Endodermal cell (in vitro differentiated cells): ENCODE measurements around the gene BORCS6. TPM values are rescaled to one million over a fixed set of nuclear protein-coding genes. Genes with fewer than 3 reads are reported as not detected.

Experiments used
- DNase-seq: peaks from one replicate; pipeline ENCODE4 v3.0.0-alpha.2; 2017
- H3K27ac ChIP-seq: 2 replicates; pipeline ENCODE4 v1.5.1; 2013; ENCODE audit warnings: mild to moderate bottlenecking, low read depth, low read length, moderate library complexity
- H3K27me3 ChIP-seq: 2 replicates; pipeline ENCODE4 v1.6.1; 2013; ENCODE audit warnings: mild to moderate bottlenecking, low read length, moderate library complexity; ENCODE audit not compliant: insufficient read depth, control insufficient read depth, poor library complexity, severe bottlenecking
- H3K36me3 ChIP-seq: 2 replicates; pipeline ENCODE4 v1.7.0; 2013; ENCODE audit warnings: mild to moderate bottlenecking, low read length, moderate library complexity; ENCODE audit not compliant: control insufficient read depth, insufficient read depth
- H3K4me1 ChIP-seq: one replicate; pipeline ENCODE4 v1.7.0; 2013; ENCODE audit warnings: low read length; ENCODE audit not compliant: control insufficient read depth, insufficient read depth
- H3K4me3 ChIP-seq: 2 replicates; pipeline ENCODE4 v1.5.1; 2013; ENCODE audit warnings: mild to moderate bottlenecking, low read length, moderate library complexity
- H3K9ac ChIP-seq: 2 replicates; pipeline ENCODE4 v1.6.1; 2013; ENCODE audit warnings: mild to moderate bottlenecking, low read length, moderate library complexity; ENCODE audit not compliant: poor library complexity, severe bottlenecking; ENCODE audit errors: extremely low read depth
- H3K9me3 ChIP-seq: 2 replicates; pipeline ENCODE4 v1.6.1; 2013; ENCODE audit warnings: mild to moderate bottlenecking, low read length, moderate library complexity; ENCODE audit not compliant: control insufficient read depth
- H3K27ac Mint-ChIP-seq: 2 replicates; pipeline ENCODE4 v1.8.0; 2020; ENCODE audit warnings: mixed read lengths
- H3K27me3 Mint-ChIP-seq: 2 replicates; pipeline ENCODE4 v1.8.0; 2021; ENCODE audit warnings: mild to moderate bottlenecking, mixed read lengths; ENCODE audit not compliant: insufficient read depth
- H3K36me3 Mint-ChIP-seq: 2 replicates; pipeline ENCODE4 v1.8.0; 2020; ENCODE audit warnings: low read depth, mixed read lengths
- H3K4me1 Mint-ChIP-seq: 2 replicates; pipeline ENCODE4 v1.8.0; 2020; ENCODE audit warnings: mixed read lengths
- H3K4me3 Mint-ChIP-seq: 2 replicates; pipeline ENCODE4 v1.8.0; 2020; ENCODE audit warnings: mild to moderate bottlenecking, moderate library complexity, mixed read lengths
- H3K9me3 Mint-ChIP-seq: 2 replicates; pipeline ENCODE4 v1.8.0; 2020; ENCODE audit warnings: mild to moderate bottlenecking, mixed read lengths
- WGBS, 2 experiments: methylation state at CpG; one replicate each; pipeline versions ENCODE4 v1.1.5 to v1.1.7; 2013; ENCODE audit warnings: missing lambda C conversion rate in 2 of 2, mixed read lengths in 1 of 2; ENCODE audit not compliant: insufficient coverage in 1 of 2, insufficient read length in 1 of 2; 5-methylcytosine and 5-hydroxymethylcytosine counted together
- total RNA-seq, 2 donors: library from RNA; stranded (reverse); fragmentation: NEBNext Ultra II Directional in 1 of 2; extraction: Animal tissue kit (Norgen Biotek cat#: 25700) in 1 of 2; gene quantifications; 2 replicates in 1 of 2; 3 replicates in 1 of 2; pipeline ENCODE4 v1.2.1, GENCODE V29; 2021
- TF ChIP-seq, protein P1 (sequence below): fragments of 200-600 bp; sonication (generic); conservative IDR thresholded peaks from 2 replicates; pipeline ENCODE4 v1.5.0; 2021; ENCODE audit warnings: antibody characterized with exemption, mild to moderate bottlenecking

BORCS6 gene
- total RNA-seq, 2 donors from 2014 or later, result 4.1 to 5.5 TPM

DNA sequence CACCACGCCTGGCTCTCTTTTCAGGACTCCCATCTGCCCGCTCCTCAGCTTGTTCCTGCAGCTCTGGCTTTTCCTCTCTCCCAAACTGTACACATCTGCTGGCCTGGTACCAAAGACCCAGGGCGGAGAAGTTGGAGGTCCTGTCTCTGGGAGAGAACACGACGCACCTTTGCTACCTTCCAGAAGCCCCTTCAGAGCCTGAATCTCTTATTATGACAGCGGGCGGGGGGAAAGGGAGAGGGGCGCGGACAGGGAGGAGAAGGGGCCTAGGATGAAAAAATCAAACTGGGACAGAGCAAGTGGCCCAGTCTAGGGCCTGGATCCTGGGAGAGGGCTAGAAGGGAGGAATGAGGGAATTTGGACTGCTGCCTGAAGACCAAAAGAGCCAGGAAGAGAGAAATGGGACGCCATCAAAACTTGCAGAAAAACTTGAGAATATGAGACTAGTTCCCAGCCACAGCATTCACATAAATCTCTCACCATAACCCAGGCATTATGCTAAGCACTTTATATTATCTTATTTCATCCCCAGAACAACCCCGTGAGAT is 35.3 kb downstream of the BORCS6 start:
- peak overlapping the region; percentile 52 for H3K27ac ChIP-seq
- Mint-ChIP-seq H3K9me3 (no peaks in the 10 kb centered on the region), H3K4me1 (peaks cover 11% of the 10 kb centered on the region), H3K27me3 (no peaks in the 10 kb centered on the region), H3K27ac (no peak overlapping the region), H3K36me3 (peaks cover 8% of the 10 kb centered on the region), H3K4me3 (no peak overlapping the region)
- WGBS, 2 experiments, result 63 to 68% methylated on average over 7 to 11 of the region's 11 CpGs
- peaks cover 6% of the 10 kb centered on the region for H3K4me1 ChIP-seq
- H3K27me3 ChIP-seq, result no peaks in the 10 kb centered on the region
- peak overlapping the region; percentile 93 for H3K9ac ChIP-seq
- DNase-seq, result no peak
- peaks cover 20% of the 10 kb centered on the region for H3K36me3 ChIP-seq
- no peaks in the 10 kb centered on the region for H3K9me3 ChIP-seq
- TF ChIP-seq, protein P1, sequence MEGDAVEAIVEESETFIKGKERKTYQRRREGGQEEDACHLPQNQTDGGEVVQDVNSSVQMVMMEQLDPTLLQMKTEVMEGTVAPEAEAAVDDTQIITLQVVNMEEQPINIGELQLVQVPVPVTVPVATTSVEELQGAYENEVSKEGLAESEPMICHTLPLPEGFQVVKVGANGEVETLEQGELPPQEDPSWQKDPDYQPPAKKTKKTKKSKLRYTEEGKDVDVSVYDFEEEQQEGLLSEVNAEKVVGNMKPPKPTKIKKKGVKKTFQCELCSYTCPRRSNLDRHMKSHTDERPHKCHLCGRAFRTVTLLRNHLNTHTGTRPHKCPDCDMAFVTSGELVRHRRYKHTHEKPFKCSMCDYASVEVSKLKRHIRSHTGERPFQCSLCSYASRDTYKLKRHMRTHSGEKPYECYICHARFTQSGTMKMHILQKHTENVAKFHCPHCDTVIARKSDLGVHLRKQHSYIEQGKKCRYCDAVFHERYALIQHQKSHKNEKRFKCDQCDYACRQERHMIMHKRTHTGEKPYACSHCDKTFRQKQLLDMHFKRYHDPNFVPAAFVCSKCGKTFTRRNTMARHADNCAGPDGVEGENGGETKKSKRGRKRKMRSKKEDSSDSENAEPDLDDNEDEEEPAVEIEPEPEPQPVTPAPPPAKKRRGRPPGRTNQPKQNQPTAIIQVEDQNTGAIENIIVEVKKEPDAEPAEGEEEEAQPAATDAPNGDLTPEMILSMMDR, result no peak
- H3K4me3 ChIP-seq, result peak overlapping the region; percentile 97

DNA sequence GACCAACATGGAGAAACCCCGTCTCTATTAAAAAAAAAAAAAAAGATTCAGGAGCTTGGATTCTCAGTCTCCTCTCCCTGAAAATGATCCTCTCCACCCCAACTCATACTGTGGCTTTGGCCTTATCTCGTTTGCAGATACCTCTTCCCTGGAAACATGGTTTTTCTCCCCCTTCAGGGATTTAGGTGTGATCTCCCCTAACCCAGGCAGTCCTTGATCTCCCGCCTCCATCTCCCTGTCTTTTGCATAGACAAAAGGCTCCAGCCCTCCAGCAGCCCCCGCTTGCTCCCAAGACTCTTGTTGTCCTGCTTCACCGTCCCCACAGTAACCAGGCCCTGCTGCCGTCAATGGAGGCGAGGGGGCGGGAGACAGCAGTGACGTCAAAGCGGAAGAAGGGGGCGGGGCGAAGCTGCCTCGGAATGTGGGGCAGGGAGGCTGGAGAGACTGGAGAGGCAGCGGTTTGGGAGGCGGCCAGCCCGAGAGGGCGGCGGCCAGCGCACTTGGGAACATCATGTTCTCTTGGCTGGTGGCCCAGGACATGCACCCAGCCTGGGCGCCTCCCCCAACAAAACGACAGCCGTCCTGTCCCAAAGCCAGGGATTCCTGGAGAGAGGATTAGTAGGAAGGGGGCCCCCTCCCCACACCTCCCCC is 35.9 kb downstream of the BORCS6 start:
- Histone ChIP-seq H3K9ac (peak overlapping the region; percentile 93), H3K27me3 (no peaks in the 10 kb centered on the region), H3K36me3 (peaks cover 20% of the 10 kb centered on the region), H3K9me3 (no peaks in the 10 kb centered on the region), H3K27ac (peak overlapping the region; percentile 92), H3K4me1 (peaks cover 6% of the 10 kb centered on the region), H3K4me3 (peak overlapping the region; percentile 97)
- Mint-ChIP-seq H3K4me3 (no peak overlapping the region), H3K4me1 (peaks cover 11% of the 10 kb centered on the region), H3K27ac (no peak overlapping the region), H3K27me3 (no peaks in the 10 kb centered on the region), H3K36me3 (peaks cover 8% of the 10 kb centered on the region), H3K9me3 (no peaks in the 10 kb centered on the region)
- DNase-seq, result peak; percentile 100
- WGBS, 2 experiments, result 7 to 36% methylated on average over 5 to 22 of the region's 22 CpGs
- TF ChIP-seq, protein P1, result no peak

DNA sequence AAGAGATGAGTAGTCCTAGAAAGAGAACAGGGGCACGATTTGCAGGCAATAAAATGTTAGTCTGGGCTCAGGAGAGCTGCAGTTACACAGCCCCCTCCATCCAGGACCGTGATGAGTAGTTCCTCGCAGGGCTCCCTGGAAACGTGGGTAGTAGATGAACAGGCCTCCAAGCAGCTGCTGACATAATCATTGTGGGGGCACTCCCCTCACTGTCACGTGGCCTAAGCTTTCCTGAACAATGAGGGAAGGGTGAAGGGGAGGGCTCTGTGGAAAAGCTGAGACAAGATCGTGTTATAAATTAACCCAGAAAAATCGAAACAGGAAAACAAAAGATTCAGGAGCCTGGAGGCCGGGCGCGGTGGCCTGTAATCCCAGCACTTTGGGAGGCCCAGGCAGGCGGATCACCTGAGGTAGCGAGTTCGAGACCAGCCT is 36.4 kb downstream of the BORCS6 start:
- peaks cover 8% of the 10 kb centered on the region for H3K36me3 Mint-ChIP-seq
- TF ChIP-seq, protein P1, result no peak
- H3K27me3 Mint-ChIP-seq, result no peaks in the 10 kb centered on the region
- peaks cover 6% of the 10 kb centered on the region for H3K4me1 ChIP-seq
- peak; percentile 71 for DNase-seq
- H3K9ac ChIP-seq, result peak overlapping the region; percentile 93
- 42 to 76% methylated on average over 4 to 13 of the region's 13 CpGs for WGBS, 2 experiments
- peaks cover 11% of the 10 kb centered on the region for H3K4me1 Mint-ChIP-seq
- H3K4me3 ChIP-seq, result peak overlapping the region; percentile 97
- no peaks in the 10 kb centered on the region for H3K9me3 ChIP-seq
- H3K4me3 Mint-ChIP-seq, result no peak overlapping the region
- H3K27ac Mint-ChIP-seq, result no peak overlapping the region
- H3K27me3 ChIP-seq, result no peaks in the 10 kb centered on the region
- peak overlapping the region; percentile 92 for H3K27ac ChIP-seq
- H3K9me3 Mint-ChIP-seq, result no peaks in the 10 kb centered on the region
- H3K36me3 ChIP-seq, result peaks cover 20% of the 10 kb centered on the region
